Neural cell (in vitro differentiated cells): ENCODE measurements around the gene TLR8. TPM values are rescaled to one million over a fixed set of nuclear protein-coding genes. Genes with fewer than 3 reads are reported as not detected.

Experiments used
- H2AFZ ChIP-seq: fragments of 200-600, 300-800 bp; sonication (generic), shearing (Covaris generic); 2 replicates; pipeline ENCODE4 v1.6.0; 2014; ENCODE audit warnings: low read depth, mild to moderate bottlenecking, antibody characterized with exemption, low read length, moderate library complexity
- H3F3A ChIP-seq: fragments of 200-600 bp; shearing (Covaris generic); 2 replicates; pipeline ENCODE4 v1.6.1; 2016; ENCODE audit warnings: mild to moderate bottlenecking, moderate library complexity, mixed read lengths, antibody characterized with exemption, low read length; ENCODE audit not compliant: insufficient read depth, poor library complexity, severe bottlenecking
- H3K27ac ChIP-seq: fragments of 200-600, 300-800 bp; sonication (generic), shearing (Covaris generic); 2 replicates; pipeline ENCODE4 v1.5.1; 2014; ENCODE audit warnings: mild to moderate bottlenecking, low read length, moderate library complexity
- H3K27me3 ChIP-seq: fragments of 300-800, 200-600 bp; sonication (generic), shearing (Covaris generic); 2 replicates; pipeline ENCODE4 v1.6.0; 2014; ENCODE audit warnings: mild to moderate bottlenecking, low read depth, low read length, moderate library complexity; ENCODE audit not compliant: insufficient read depth
- H3K36me3 ChIP-seq: fragments of 300-800, 200-600 bp; sonication (generic), shearing (Covaris generic); 2 replicates; pipeline ENCODE4 v1.5.1; 2014; ENCODE audit warnings: mild to moderate bottlenecking, antibody characterized with exemption, low read length, moderate library complexity; ENCODE audit not compliant: insufficient read depth
- H3K4me2 ChIP-seq: fragments of 300-800, 200-600 bp; sonication (generic), shearing (Covaris generic); 2 replicates; pipeline ENCODE4 v1.6.0; 2014; ENCODE audit warnings: mild to moderate bottlenecking, low read length
- H3K4me3 ChIP-seq: fragments of 300-800, 200-600 bp; sonication (generic), shearing (Covaris generic); 2 replicates; pipeline ENCODE4 v1.5.1; 2014; ENCODE audit warnings: mild to moderate bottlenecking, low read length, moderate library complexity
- H3K79me2 ChIP-seq: fragments of 200-600 bp; shearing (Covaris generic); replicated peaks from 2 replicates; pipeline ENCODE4 v1.6.0; 2014; ENCODE audit warnings: mild to moderate bottlenecking, low read length, moderate library complexity; ENCODE audit not compliant: insufficient read depth
- H3K9ac ChIP-seq: fragments of 300-800, 200-600 bp; sonication (generic), shearing (Covaris generic); 2 replicates; pipeline ENCODE4 v1.6.1; 2016; ENCODE audit warnings: mild to moderate bottlenecking, low read length, mixed read lengths
- H3K9me2 ChIP-seq: fragments of 200-600 bp; shearing (Covaris generic); 2 replicates; pipeline ENCODE4 v1.6.1; 2016; ENCODE audit warnings: mild to moderate bottlenecking, low read length, mixed read lengths; ENCODE audit not compliant: insufficient read depth
- H3K9me3 ChIP-seq: fragments of 200-600, 300-800 bp; sonication (generic), shearing (Covaris generic); 2 replicates; pipeline ENCODE4 v1.6.1; 2016; ENCODE audit warnings: mild to moderate bottlenecking, mixed run types, low read length, moderate library complexity, mixed read lengths
- H4K20me1 ChIP-seq: fragments of 200-600 bp; shearing (Covaris generic); 2 replicates; pipeline ENCODE4 v1.6.1; 2016; ENCODE audit warnings: mild to moderate bottlenecking, mixed run types; ENCODE audit not compliant: insufficient read depth
- EP300 ChIP-seq: fragments of 450-650 bp; conservative IDR thresholded peaks from 2 replicates; pipeline ENCODE4 v1.6.1; 2014; ENCODE audit warnings: antibody characterized with exemption, mild to moderate bottlenecking, moderate library complexity; ENCODE audit not compliant: poor library complexity, severe bottlenecking
- EZH2 ChIP-seq: fragments of 200-600, 300-800 bp; shearing (Covaris generic), sonication (generic); IDR thresholded peaks from 2 replicates; pipeline ENCODE4 v1.6.1; 2014; ENCODE audit warnings: antibody characterized with exemption, low read length, borderline replicate concordance, mild to moderate bottlenecking; ENCODE audit not compliant: insufficient read depth, poor library complexity, severe bottlenecking
- MXI1 ChIP-seq: fragments of 450-650 bp; conservative IDR thresholded peaks from 2 replicates; pipeline ENCODE4 v1.6.1; 2014; ENCODE audit warnings: antibody characterized with exemption, mild to moderate bottlenecking; ENCODE audit not compliant: poor library complexity, severe bottlenecking
- POLR2AphosphoS5 ChIP-seq: IDR thresholded peaks from 2 replicates; pipeline ENCODE4 v1.6.1; 2012
- RAD21 ChIP-seq: fragments of 450-650 bp; conservative IDR thresholded peaks from 2 replicates; pipeline ENCODE4 v1.6.1; 2014; ENCODE audit warnings: antibody characterized with exemption, mild to moderate bottlenecking, moderate library complexity
- SMC3 ChIP-seq: fragments of 450-650 bp; conservative IDR thresholded peaks from 2 replicates; pipeline ENCODE4 v1.6.1; 2014; ENCODE audit warnings: antibody characterized with exemption, mild to moderate bottlenecking, moderate library complexity; ENCODE audit not compliant: poor library complexity
- TAF1 ChIP-seq: IDR thresholded peaks from 2 replicates; pipeline ENCODE4 v1.6.1; 2012; ENCODE audit warnings: low read depth
- polyA plus RNA-seq: library from polyadenylated mRNA; depleted of rRNA; stranded (reverse); fragments of >200 nt; gene quantifications from 2 replicates; pipeline ENCODE4 v1.2.3, GENCODE V29; 2014
- TF ChIP-seq, protein P1 (sequence below): fragments of 450-650 bp; IDR thresholded peaks from 2 replicates; pipeline ENCODE4 v1.5.1; 2014; ENCODE audit warnings: antibody characterized with exemption, mild to moderate bottlenecking, moderate library complexity; ENCODE audit not compliant: poor library complexity, severe bottlenecking
- TF ChIP-seq, protein P2 (sequence below): IDR thresholded peaks from 2 replicates; pipeline ENCODE4 v1.6.1; 2012; ENCODE audit warnings: borderline replicate concordance

The TLR8 gene
- polyA plus RNA-seq, 1 donor from 2014 or later: not detected

DNA sequence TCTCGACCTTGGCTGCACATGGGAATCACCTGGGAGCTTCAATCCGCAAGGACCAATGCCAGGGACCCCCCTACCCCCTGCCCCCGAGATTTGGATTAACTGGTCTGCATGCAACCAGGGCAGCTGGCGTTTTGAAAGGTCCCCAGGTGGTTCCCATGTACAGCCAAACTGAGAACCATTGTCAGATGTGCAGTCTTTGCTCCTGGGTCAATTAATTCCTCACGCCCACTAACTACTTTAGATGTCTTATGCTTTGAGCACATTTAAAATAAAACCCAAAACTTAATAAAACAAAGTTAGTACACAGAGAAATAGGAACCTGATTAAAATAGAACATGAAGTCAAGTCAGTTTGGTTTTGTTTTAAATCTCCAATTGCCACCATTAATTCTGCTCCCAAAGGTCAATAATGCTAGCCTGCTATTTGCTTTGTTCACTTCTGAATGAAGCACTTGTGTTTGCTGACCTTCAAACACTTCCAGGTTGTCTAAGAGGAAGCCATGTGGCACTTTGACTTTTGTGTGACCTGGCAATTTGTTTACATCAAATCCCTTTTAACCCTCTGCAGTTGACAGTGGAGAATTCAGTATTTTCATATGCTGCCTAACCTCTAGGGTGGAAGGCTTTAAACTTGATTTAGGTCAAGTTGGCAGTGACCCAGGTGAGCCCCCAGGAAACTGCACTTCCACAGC, 41.3 kb downstream of the TLR8 start (continued):
- TF ChIP-seq RAD21: no peak

DNA sequence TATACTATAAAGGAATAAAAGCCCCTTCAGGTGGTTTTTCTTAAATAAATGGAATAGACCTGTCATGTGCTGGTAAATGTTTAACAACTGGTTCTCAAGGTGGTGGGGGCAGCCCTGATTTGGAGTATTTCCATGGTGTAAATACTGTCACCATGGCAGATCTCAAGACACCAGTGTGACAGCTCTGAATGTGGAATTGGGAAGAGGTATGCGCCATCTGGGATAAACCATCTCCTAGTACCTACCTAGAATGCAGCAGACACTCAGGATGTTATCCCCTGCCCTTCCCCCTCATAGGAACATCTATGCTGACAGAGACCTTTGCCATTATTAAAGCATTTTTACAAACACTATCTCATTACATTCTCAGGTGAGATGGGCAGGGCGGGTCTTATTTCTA, 42.1 kb downstream of the TLR8 start:
- Histone ChIP-seq H3K9me3 (no peaks in the 10 kb centered on the region), H2AFZ (no peak overlapping the region), H3K9ac (no peak overlapping the region), H3F3A (no peaks in the 10 kb centered on the region), H3K36me3 (no peaks in the 10 kb centered on the region), H3K4me2 (no peak overlapping the region), H3K4me3 (no peak overlapping the region), H3K9me2 (no peaks in the 10 kb centered on the region), H3K79me2 (no peaks in the 10 kb centered on the region), H3K27ac (no peak overlapping the region), H3K27me3 (no peaks in the 10 kb centered on the region), H4K20me1 (no peaks in the 10 kb centered on the region)
- TF ChIP-seq EP300 (no peak), POLR2AphosphoS5 (no peak), TAF1 (no peak), MXI1 (no peak)
- TF ChIP-seq, protein P1, sequence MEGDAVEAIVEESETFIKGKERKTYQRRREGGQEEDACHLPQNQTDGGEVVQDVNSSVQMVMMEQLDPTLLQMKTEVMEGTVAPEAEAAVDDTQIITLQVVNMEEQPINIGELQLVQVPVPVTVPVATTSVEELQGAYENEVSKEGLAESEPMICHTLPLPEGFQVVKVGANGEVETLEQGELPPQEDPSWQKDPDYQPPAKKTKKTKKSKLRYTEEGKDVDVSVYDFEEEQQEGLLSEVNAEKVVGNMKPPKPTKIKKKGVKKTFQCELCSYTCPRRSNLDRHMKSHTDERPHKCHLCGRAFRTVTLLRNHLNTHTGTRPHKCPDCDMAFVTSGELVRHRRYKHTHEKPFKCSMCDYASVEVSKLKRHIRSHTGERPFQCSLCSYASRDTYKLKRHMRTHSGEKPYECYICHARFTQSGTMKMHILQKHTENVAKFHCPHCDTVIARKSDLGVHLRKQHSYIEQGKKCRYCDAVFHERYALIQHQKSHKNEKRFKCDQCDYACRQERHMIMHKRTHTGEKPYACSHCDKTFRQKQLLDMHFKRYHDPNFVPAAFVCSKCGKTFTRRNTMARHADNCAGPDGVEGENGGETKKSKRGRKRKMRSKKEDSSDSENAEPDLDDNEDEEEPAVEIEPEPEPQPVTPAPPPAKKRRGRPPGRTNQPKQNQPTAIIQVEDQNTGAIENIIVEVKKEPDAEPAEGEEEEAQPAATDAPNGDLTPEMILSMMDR: no peak
- TF ChIP-seq, protein P2, sequence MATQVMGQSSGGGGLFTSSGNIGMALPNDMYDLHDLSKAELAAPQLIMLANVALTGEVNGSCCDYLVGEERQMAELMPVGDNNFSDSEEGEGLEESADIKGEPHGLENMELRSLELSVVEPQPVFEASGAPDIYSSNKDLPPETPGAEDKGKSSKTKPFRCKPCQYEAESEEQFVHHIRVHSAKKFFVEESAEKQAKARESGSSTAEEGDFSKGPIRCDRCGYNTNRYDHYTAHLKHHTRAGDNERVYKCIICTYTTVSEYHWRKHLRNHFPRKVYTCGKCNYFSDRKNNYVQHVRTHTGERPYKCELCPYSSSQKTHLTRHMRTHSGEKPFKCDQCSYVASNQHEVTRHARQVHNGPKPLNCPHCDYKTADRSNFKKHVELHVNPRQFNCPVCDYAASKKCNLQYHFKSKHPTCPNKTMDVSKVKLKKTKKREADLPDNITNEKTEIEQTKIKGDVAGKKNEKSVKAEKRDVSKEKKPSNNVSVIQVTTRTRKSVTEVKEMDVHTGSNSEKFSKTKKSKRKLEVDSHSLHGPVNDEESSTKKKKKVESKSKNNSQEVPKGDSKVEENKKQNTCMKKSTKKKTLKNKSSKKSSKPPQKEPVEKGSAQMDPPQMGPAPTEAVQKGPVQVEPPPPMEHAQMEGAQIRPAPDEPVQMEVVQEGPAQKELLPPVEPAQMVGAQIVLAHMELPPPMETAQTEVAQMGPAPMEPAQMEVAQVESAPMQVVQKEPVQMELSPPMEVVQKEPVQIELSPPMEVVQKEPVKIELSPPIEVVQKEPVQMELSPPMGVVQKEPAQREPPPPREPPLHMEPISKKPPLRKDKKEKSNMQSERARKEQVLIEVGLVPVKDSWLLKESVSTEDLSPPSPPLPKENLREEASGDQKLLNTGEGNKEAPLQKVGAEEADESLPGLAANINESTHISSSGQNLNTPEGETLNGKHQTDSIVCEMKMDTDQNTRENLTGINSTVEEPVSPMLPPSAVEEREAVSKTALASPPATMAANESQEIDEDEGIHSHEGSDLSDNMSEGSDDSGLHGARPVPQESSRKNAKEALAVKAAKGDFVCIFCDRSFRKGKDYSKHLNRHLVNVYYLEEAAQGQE: no peak

DNA sequence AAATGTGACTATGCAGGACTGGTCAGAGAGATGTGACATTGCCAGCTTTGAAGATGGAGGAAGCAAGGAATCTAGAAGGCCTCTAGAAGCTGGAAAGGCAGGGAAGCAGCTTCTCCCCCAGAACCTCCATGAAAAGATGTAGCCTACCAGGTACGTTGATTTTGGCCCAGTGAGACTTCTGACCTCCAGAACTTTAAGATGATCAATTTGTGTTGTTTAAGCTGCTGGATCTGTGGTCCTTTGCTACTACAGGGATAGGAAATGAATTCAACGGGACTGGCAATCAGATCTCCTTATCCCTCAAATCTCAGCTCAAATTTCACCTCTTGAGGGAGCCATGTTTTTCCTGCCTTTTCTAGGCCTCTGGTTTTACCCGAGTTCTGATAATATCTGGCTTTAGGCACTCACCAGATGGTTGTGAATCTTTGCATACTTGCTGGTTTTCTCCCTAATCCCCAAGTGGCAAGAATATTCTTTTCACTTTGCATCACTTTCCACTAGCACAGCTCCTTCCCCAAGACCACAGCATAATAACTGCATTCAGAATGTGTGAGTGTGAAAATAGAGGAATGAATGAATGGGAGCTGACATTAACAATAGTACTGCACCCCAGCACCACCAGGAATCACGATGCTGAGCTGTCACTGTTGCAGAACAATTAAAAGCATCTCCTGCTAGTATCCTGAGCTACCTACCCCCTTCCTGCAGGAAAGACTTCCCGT, 42.9 kb downstream of the TLR8 start:
- H3K9me2 ChIP-seq: no peaks in the 10 kb centered on the region
- no peak overlapping the region for H2AFZ ChIP-seq
- H3K9me3 ChIP-seq: no peaks in the 10 kb centered on the region
- H3K36me3 ChIP-seq: no peaks in the 10 kb centered on the region
- H3K27me3 ChIP-seq: no peaks in the 10 kb centered on the region
- H3K4me3 ChIP-seq: no peak overlapping the region
- H3K9ac ChIP-seq: no peak overlapping the region
- no peaks in the 10 kb centered on the region for H3F3A ChIP-seq
- TF ChIP-seq, protein P1: no peak
- TF ChIP-seq TAF1 (no peak), MXI1 (no peak), POLR2AphosphoS5 (no peak), SMC3 (no peak), EP300 (no peak), RAD21 (no peak), EZH2 (no peak)
- TF ChIP-seq, protein P2: no peak
- H4K20me1 ChIP-seq: no peaks in the 10 kb centered on the region
- H3K4me2 ChIP-seq: no peak overlapping the region
- H3K79me2 ChIP-seq: no peaks in the 10 kb centered on the region
- H3K27ac ChIP-seq: no peak overlapping the region
